Measurements from ENCODE around the gene CD6.

DNA sequence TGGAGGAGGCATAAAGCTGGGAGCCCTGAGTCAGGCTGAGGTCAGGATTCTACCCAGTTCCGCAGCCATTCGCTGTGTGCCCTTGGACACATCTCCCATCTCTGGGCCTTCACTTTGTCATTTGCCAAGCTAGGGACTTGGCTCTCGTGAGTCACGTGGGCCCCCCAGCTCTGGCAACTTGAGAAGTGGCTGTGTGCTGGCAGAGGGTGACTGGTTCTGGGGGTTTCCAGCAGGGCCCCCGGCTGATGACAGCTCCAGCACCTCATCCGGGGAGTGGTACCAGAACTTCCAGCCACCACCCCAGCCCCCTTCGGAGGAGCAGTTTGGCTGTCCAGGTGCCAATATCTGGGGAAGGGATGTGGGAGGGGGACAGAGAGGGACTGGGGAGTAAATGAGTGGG lies 46.6 kb downstream of the CD6 start:
- TF ChIP-seq, protein P1, sequence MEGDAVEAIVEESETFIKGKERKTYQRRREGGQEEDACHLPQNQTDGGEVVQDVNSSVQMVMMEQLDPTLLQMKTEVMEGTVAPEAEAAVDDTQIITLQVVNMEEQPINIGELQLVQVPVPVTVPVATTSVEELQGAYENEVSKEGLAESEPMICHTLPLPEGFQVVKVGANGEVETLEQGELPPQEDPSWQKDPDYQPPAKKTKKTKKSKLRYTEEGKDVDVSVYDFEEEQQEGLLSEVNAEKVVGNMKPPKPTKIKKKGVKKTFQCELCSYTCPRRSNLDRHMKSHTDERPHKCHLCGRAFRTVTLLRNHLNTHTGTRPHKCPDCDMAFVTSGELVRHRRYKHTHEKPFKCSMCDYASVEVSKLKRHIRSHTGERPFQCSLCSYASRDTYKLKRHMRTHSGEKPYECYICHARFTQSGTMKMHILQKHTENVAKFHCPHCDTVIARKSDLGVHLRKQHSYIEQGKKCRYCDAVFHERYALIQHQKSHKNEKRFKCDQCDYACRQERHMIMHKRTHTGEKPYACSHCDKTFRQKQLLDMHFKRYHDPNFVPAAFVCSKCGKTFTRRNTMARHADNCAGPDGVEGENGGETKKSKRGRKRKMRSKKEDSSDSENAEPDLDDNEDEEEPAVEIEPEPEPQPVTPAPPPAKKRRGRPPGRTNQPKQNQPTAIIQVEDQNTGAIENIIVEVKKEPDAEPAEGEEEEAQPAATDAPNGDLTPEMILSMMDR (IDR thresholded peaks at IDR 0.05; ENCODE audit: low read depth, low read length), result no peak
- TF ChIP-seq MAX (IDR thresholded peaks at IDR 0.05; ENCODE audit: low read depth, low read length) (no peak), POLR2A (IDR thresholded peaks at IDR 0.05; ENCODE audit: extremely low read depth, insufficient read length) (no peak), MYC (IDR thresholded peaks at IDR 0.05; ENCODE audit: low read depth, low read length) (no peak)
